B cell (primary cell): Measurements from ENCODE around the gene RHOT2. TPM values are rescaled to one million over a fixed set of nuclear protein-coding genes. Genes with fewer than 3 reads are reported as not detected.

ENCODE experiments used
- ATAC-seq: fragments of 200-7000 bp; cut with Tn5 transposase; one replicate; pipeline ENCODE4 v1.10.0; 2021; ENCODE audit warnings: low read depth, mild to moderate bottlenecking, moderate number of reproducible peaks, moderate library complexity
- CTCF ChIA-PET: fragments of 350-600 bp; sonication (Branson Sonifier 250); formaldehyde crosslinking; loops from one replicate; lab custom pipeline; 2021; ENCODE audit warnings: antibody characterized with exemption, inconsistent platforms; lab: Charles Lee
- POLR2A ChIA-PET: fragments of 350-600 bp; sonication (Branson Sonifier 250); formaldehyde crosslinking; loops from one replicate; lab custom pipeline; 2021; ENCODE audit warnings: antibody characterized with exemption; lab: Charles Lee
- DNase-seq: peaks from one replicate; pipeline ENCODE4 v3.0.0; 2013
- H2AFZ ChIP-seq: 2 replicates; pipeline ENCODE4 v1.6.1; 2012; ENCODE audit warnings: mild to moderate bottlenecking, low read depth, low read length; ENCODE audit not compliant: insufficient read depth, poor library complexity, severe bottlenecking
- H3K27ac ChIP-seq, 2 donors: 1 replicate in 1 of 2; 2 replicates in 1 of 2; pipeline ENCODE4 v1.5.1; 2012 to 2013; ENCODE audit warnings: low read length in 2 of 2, mild to moderate bottlenecking in 2 of 2, moderate library complexity in 1 of 2
- H3K27me3 ChIP-seq, 4 experiments: fragments of 200-600 bp in 1 of 4; sonication (generic) in 1 of 4; replicated peaks in 1 of 4; 1 replicate in 2 of 4; 2 replicates in 2 of 4; pipeline versions ENCODE4 v1.6.1 to v1.7.0; 2013 to 2016; ENCODE audit warnings: low read length in 3 of 4, mild to moderate bottlenecking in 2 of 4, mixed read lengths in 1 of 4, moderate library complexity in 1 of 4; ENCODE audit not compliant: insufficient read depth in 4 of 4, control insufficient read depth in 3 of 4; ENCODE audit errors: control extremely low read depth in 1 of 4
- H3K36me3 ChIP-seq, 2 experiments: replicated peaks in 1 of 2; 1 replicate in 1 of 2; 2 replicates in 1 of 2; pipeline versions ENCODE4 v1.6.1 to v1.7.1; 2013; ENCODE audit warnings: low read length in 1 of 2; ENCODE audit not compliant: insufficient read depth in 2 of 2, control insufficient read depth in 1 of 2; ENCODE audit errors: control extremely low read depth in 1 of 2, extremely low read depth in 1 of 2
- H3K4me1 ChIP-seq, 2 donors: fragments of 200-600 bp in 1 of 2; sonication (generic) in 1 of 2; 1 replicate in 1 of 2; 2 replicates in 1 of 2; pipeline versions ENCODE4 v1.5.1 to v1.6.1; 2013 to 2017; ENCODE audit warnings: low read length in 2 of 2; ENCODE audit not compliant: control insufficient read depth in 2 of 2, insufficient read depth in 2 of 2
- H3K4me2 ChIP-seq: replicated peaks from 2 replicates; pipeline ENCODE3; 2012; ENCODE audit warnings: mild to moderate bottlenecking, low read depth, low read length; ENCODE audit not compliant: poor library complexity, severe bottlenecking
- H3K4me3 ChIP-seq, 5 experiments: fragments of 200-600 bp in 1 of 5; sonication (generic) in 1 of 5; 1 replicate in 3 of 5; 2 replicates in 2 of 5; pipeline versions ENCODE4 v1.5.1 to v1.7.0; 2011 to 2016; ENCODE audit warnings: low read length in 4 of 5, mild to moderate bottlenecking in 4 of 5, low read depth in 2 of 5, control low read depth in 1 of 5, moderate library complexity in 1 of 5; ENCODE audit not compliant: insufficient read depth in 1 of 5; ENCODE audit errors: control extremely low read depth in 1 of 5, extremely low read depth in 1 of 5
- H3K79me2 ChIP-seq: fragments of 200-600 bp; sonication (generic); one replicate; pipeline ENCODE4 v1.6.0; 2016; ENCODE audit warnings: low read length; ENCODE audit not compliant: control insufficient read depth, insufficient read depth
- H3K9ac ChIP-seq: fragments of 200-600 bp; sonication (generic); 2 replicates; pipeline ENCODE4 v1.6.1; 2017; ENCODE audit warnings: mild to moderate bottlenecking, low read length, moderate library complexity
- H3K9me3 ChIP-seq, 3 donors: one replicate each; pipeline versions ENCODE4 v1.6.1 to v1.7.1; 2013; ENCODE audit warnings: low read length in 2 of 3; ENCODE audit not compliant: control insufficient read depth in 2 of 3, insufficient read depth in 1 of 3; ENCODE audit errors: control extremely low read depth in 1 of 3
- H4K20me1 ChIP-seq: 2 replicates; pipeline ENCODE4 v1.6.0; 2012; ENCODE audit warnings: mild to moderate bottlenecking, low read length; ENCODE audit not compliant: insufficient read depth, control insufficient read depth, poor library complexity, severe bottlenecking
- H3K27ac Mint-ChIP-seq: one replicate; pipeline ENCODE4 v1.8.0; 2021; ENCODE audit warnings: mixed read lengths
- H3K27me3 Mint-ChIP-seq: one replicate; pipeline ENCODE4 v1.8.0; 2021; ENCODE audit warnings: mixed read lengths
- H3K4me1 Mint-ChIP-seq: one replicate; pipeline ENCODE4 v1.8.0; 2021; ENCODE audit warnings: mixed read lengths
- H3K4me3 Mint-ChIP-seq: one replicate; pipeline ENCODE4 v1.8.0; 2021; ENCODE audit warnings: mixed read lengths
- H3K9me3 Mint-ChIP-seq: one replicate; pipeline ENCODE4 v1.8.0; 2022; ENCODE audit warnings: mixed read lengths; ENCODE audit not compliant: insufficient read depth
- EZH2 ChIP-seq: IDR thresholded peaks from 2 replicates; pipeline ENCODE4 v1.6.1; 2012; ENCODE audit warnings: borderline replicate concordance, low read depth, mild to moderate bottlenecking, moderate library complexity, low read length; ENCODE audit not compliant: insufficient read depth, poor library complexity, severe bottlenecking
- WGBS: methylation state at CpG from one replicate; pipeline ENCODE4 v1.1.5; 2013; ENCODE audit warnings: missing lambda C conversion rate; ENCODE audit not compliant: insufficient coverage; 5-methylcytosine and 5-hydroxymethylcytosine counted together
- intact Hi-C: fragments of 100-400 bp; cut with micrococcal nuclease; formaldehyde crosslinking; loops from one replicate; pipeline ENCODE4 v1.10.0; 2022
- polyA plus RNA-seq: library from polyadenylated mRNA; depleted of rRNA; stranded (reverse); fragments of >200 nt; gene quantifications from 2 replicates; pipeline ENCODE4 v1.2.3, GENCODE V29; 2012
- total RNA-seq, 2 donors: library from RNA; stranded (reverse); fragments of 120-200 nt in 1 of 2; gene quantifications; 1 replicate in 1 of 2; 2 replicates in 1 of 2; pipeline versions ENCODE4 v1.2.3 to v1.2.4, GENCODE V29; 2013 to 2022
- TF ChIP-seq, protein P1 (sequence below): fragments of 200-600 bp; IDR thresholded peaks from one replicate; pipeline ENCODE4 v1.8.0; 2022; ENCODE audit warnings: antibody characterized with exemption, mild to moderate bottlenecking

Gene RHOT2
- total and polyA plus RNA-seq, 2 donors (not counting 1 experiment from before 2014, with no cell fraction given), result 207 to 461 TPM

DNA sequence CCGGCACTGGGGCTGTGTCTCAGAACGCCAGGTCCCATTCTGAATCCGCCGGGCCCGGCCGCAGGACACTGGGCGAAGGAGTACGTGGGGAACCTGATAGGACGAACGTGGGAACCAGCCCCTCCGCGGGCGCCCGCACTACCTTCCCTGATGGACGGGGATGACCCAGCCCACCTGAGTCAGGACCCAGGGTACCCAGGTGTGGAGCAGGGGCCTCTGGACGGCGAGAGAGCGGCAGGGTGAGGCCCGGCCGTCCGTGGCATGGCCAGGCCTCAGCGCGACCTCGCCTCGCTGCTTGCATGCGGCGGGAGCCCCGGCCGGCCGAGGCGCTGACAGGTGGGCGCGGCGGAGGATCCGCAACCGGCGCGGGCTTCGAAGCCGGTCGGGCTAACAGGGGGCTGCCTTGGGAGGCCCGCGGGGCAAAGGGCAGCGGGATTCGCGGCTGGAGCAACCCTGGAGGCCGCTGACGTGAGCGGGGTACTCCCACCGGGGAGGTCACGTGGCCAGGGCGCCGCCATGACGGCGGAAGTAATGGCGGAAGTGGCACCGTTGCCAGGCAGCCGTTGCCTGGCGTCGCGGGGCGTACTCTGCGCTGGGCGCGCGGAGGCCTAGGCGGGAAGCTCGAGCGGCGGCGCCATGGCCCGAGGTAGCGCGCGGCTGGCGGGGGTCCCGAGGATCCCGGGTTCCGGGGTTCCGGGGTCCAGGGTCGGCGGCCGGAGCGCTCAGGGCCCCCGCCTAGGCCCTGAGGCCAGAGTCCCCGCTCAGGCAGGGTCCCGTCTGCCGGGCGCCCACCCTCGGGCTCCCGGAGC lies 18.9 kb upstream of the RHOT2 start, which contains the start of gene WDR90:
WDR90 (plus strand) TSS at position 585 of the 809 bp plus-strand sequence; CDS start at position 637, 52 bp downstream.
- peaks cover 15 to 20% of the 10 kb centered on the region in 2 donors for H3K4me1 ChIP-seq
- Mint-ChIP-seq H3K27me3 (no peaks in the 10 kb centered on the region), H3K4me1 (peaks cover 19% of the 10 kb centered on the region), H3K27ac (peak within 1 kb of the TSS; percentile 86), H3K4me3 (peak within 1 kb of the TSS; percentile 84), H3K9me3 (no peaks in the 10 kb centered on the region)
- H3K9me3 ChIP-seq, result peaks cover 0 to 2% (median 0%) of the 10 kb centered on the region in 3 donors
- H3K4me2 ChIP-seq, result peak within 1 kb of the TSS; percentile 92
- DNase-seq, result peak; percentile 94
- CTCF ChIA-PET, result interaction anchor here (0.6 to 1.4 kb wide), 4 partner anchors 11 to 442 kb away, joined by 4 to 6 read pairs (median 4); partner anchors contain the start of gene METTL26
- POLR2A ChIA-PET, result interaction anchor here (0.6 to 1.0 kb wide), 3 partner anchors 12 to 1058 kb away, joined by 4 to 6 read pairs (median 5); no protein-coding TSS in a partner anchor
- H3K9ac ChIP-seq, result peak within 1 kb of the TSS; percentile 71
- peak within 1 kb of the TSS; percentile 27 to 76 (median 67) for H3K4me3 ChIP-seq
- no peaks in the 10 kb centered on the region for H3K27me3 ChIP-seq
- peaks cover 8% of the 10 kb centered on the region for H4K20me1 ChIP-seq
- no peak for TF ChIP-seq EZH2
- TF ChIP-seq, protein P1, sequence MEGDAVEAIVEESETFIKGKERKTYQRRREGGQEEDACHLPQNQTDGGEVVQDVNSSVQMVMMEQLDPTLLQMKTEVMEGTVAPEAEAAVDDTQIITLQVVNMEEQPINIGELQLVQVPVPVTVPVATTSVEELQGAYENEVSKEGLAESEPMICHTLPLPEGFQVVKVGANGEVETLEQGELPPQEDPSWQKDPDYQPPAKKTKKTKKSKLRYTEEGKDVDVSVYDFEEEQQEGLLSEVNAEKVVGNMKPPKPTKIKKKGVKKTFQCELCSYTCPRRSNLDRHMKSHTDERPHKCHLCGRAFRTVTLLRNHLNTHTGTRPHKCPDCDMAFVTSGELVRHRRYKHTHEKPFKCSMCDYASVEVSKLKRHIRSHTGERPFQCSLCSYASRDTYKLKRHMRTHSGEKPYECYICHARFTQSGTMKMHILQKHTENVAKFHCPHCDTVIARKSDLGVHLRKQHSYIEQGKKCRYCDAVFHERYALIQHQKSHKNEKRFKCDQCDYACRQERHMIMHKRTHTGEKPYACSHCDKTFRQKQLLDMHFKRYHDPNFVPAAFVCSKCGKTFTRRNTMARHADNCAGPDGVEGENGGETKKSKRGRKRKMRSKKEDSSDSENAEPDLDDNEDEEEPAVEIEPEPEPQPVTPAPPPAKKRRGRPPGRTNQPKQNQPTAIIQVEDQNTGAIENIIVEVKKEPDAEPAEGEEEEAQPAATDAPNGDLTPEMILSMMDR, result no peak
- H3K27ac ChIP-seq, result peak within 1 kb of the TSS; percentile 79 to 90
- peaks cover 8% of the 10 kb centered on the region for H3K79me2 ChIP-seq
- H2AFZ ChIP-seq, result peak within 1 kb of the TSS; percentile 92
- intact Hi-C loops, result loop anchor here (1.0 to 2.0 kb wide), 6 partner anchors 8 to 60 kb away; partner anchors contain the start of genes JMJD8, MCRIP2 and METTL26
- WGBS, result under 1% methylated on average over 91 of the region's 91 CpGs
- no peaks in the 10 kb centered on the region for H3K36me3 ChIP-seq
- ATAC-seq, result peak; percentile 87
